Aorta (tissue), 5 donors: Measurements from ENCODE around the gene ARHGAP15. TPM values are rescaled to one million over a fixed set of nuclear protein-coding genes. Genes with fewer than 3 reads are reported as not detected.

ENCODE experiments used
- ATAC-seq: fragments of 200-7000 bp; cut with Tn5 transposase; one replicate; pipeline ENCODE4 v1.9.1; 2022; ENCODE audit warnings: moderate library complexity; ENCODE audit not compliant: low FRiP score
- DNase-seq, 2 donors: peaks; one replicate each; pipeline ENCODE4 v3.0.0-alpha.2; 2020
- H3K27ac ChIP-seq, 2 donors: one replicate each; pipeline ENCODE4 v1.5.1; 2013; ENCODE audit warnings: low read length in 2 of 2, mild to moderate bottlenecking in 2 of 2, moderate library complexity in 2 of 2, control low read depth in 1 of 2, inconsistent platforms in 1 of 2, low read depth in 1 of 2
- H3K27me3 ChIP-seq, 2 donors: one replicate each; pipeline ENCODE4 v1.6.1; 2013; ENCODE audit warnings: control low read depth in 1 of 2, low read length in 1 of 2, mild to moderate bottlenecking in 1 of 2, moderate library complexity in 1 of 2; ENCODE audit not compliant: insufficient read depth in 2 of 2, control insufficient read depth in 1 of 2
- H3K36me3 ChIP-seq, 2 donors: one replicate each; pipeline ENCODE4 v1.6.1; 2013; ENCODE audit warnings: control low read depth in 1 of 2, low read length in 1 of 2, mild to moderate bottlenecking in 1 of 2; ENCODE audit not compliant: insufficient read depth in 2 of 2, control insufficient read depth in 1 of 2
- H3K4me1 ChIP-seq, 2 donors: one replicate each; pipeline ENCODE4 v1.6.1; 2013; ENCODE audit warnings: low read length in 2 of 2, control low read depth in 1 of 2, mild to moderate bottlenecking in 1 of 2, moderate library complexity in 1 of 2; ENCODE audit not compliant: insufficient read depth in 2 of 2, control insufficient read depth in 1 of 2
- H3K4me3 ChIP-seq, 2 donors: one replicate each; pipeline ENCODE4 v1.5.1; 2013; ENCODE audit warnings: low read length in 2 of 2, control low read depth in 1 of 2, mild to moderate bottlenecking in 1 of 2
- H3K9me3 ChIP-seq: one replicate; pipeline ENCODE4 v1.6.1; 2013; ENCODE audit warnings: mild to moderate bottlenecking, low read length; ENCODE audit not compliant: control insufficient read depth
- WGBS, 2 donors: extraction: QIAGEN DNeasy Blood & Tissue Kit; methylation state at CpG; one replicate each; pipeline ENCODE4 v1.1.7; 2013; 5-methylcytosine and 5-hydroxymethylcytosine counted together
- intact Hi-C, 2 donors: fragments of 100-400 bp; cut with DNase I; formaldehyde crosslinking; loops; one replicate each; pipeline versions ENCODE4 v1.14.2 to v1.15.0; 2022
- polyA plus RNA-seq, 2 donors: library from polyadenylated mRNA; stranded (reverse); fragments of 200-250 nt; gene quantifications; one replicate each; pipeline ENCODE4 v1.2.3, GENCODE V29; 2013
- total RNA-seq, 2 donors: library from RNA; stranded (reverse); fragmentation: NEBNext Ultra II Directional; extraction: Animal tissue kit (Norgen Biotek cat#: 25700); gene quantifications; one replicate each; pipeline ENCODE4 v1.2.1, GENCODE V29; 2021
- donor health status: healthy with polysubstance abuse.
- donor health status: Bipolar disorder and iron deficiency.
- donor health status: DM: no; HTN: no; CAD: no.
- donor health status: DM: no; HTN: no; CAD: no.
- donor health status: DM: yes; HTN: yes; CAD: no.

Gene ARHGAP15
- total and polyA plus RNA-seq, 4 donors, result 9.8 to 26.2 (median 12.8) TPM

DNA sequence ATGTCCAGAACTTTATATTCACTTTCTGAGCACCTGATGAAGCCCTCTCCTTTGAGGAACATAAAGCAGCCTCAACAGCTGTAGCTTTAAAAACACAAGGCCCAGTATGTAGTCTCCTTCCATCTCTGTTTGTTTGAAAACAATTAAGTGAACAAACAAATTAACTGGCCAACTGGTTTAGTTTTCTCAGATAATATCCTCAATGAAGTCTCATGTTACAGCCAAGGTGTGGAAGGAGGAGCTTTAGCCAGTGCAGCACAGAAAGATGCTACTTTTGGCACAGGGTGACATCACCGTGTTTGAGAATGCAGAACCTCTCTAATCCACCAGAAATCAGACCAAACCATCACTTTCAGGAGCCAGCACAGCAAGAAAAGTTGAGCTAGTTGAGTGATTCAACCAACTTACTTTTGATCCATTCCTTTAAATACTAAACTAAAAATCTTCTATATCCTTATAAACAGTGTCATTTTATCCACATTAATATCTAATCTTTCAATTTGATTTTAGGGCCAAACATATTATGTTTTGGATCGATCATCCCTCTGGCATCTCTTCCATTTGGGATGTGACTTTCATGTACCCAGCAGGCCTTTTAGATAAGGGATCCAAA, 488.7 kb downstream of the ARHGAP15 start:
- no peak overlapping the region for H3K4me3 ChIP-seq
- DNase-seq, result no peak
- H3K27me3 ChIP-seq, result no peaks in the 10 kb centered on the region
- no peaks in the 10 kb centered on the region for H3K36me3 ChIP-seq
- H3K4me1 ChIP-seq, result no peaks in the 10 kb centered on the region
- no peak for ATAC-seq
- 89 to 90% methylated on average over 2 of the region's 2 CpGs for WGBS, 2 donors
- H3K27ac ChIP-seq, result no peak overlapping the region
- H3K9me3 ChIP-seq, result no peaks in the 10 kb centered on the region
- intact Hi-C loops, result no loop called here

DNA sequence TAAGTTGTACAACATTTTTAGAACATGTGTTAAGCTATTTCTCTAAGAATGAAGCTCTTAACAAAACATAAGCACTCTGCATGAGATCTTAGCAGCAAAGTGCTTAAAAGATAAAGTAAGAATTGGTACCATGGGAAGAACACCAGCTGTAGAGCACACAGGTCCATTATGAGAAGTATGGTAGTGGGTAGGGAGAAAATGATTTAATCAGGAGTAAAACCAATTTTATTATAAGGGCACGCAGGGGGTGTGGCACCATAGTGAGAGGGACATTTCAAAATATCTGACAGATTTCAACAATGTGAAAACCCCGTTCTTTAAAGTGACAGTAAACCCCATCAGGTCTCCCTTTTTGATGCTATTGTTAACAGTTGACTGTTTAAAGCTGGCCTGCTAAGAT, 492.9 kb downstream of the ARHGAP15 start:
- no peak for DNase-seq

DNA sequence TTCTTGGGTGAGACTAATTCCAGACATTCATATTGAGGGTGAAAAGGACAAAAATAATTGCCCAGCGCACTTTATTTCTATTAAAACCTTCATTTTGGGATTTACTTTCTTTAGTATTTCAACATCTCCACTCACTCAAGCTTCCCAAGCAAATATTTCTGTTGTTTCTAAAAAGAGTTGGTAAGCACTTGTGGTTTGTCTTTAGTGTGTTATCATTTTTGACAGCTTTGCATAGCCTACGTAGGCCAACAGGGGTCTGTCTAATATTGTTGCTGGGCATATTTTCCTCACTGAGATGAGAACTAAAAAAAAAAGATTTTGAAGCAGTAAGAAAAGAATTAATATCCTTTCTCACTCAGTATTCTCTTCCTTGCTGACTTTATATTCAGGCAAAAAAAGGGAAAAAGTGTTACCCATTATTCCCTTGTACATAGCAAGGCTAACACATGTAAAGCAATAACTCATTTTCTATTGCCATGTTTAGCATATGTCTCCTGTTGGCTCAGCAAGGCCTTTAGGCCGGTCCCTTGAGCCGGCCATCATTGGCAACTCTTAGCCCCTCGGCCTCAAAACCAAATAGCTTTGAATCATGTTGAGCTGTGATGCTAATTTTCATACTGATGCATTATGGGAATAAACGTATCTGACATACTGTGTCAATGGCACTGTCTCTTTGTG, 494.2 kb downstream of the ARHGAP15 start:
- no peak overlapping the region for H3K27ac ChIP-seq
- H3K9me3 ChIP-seq, result peaks cover 1% of the 10 kb centered on the region
- 84 to 88% methylated on average over 6 of the region's 6 CpGs for WGBS, 2 donors
- H3K4me3 ChIP-seq, result no peak overlapping the region
- no peaks in the 10 kb centered on the region for H3K4me1 ChIP-seq
- H3K27me3 ChIP-seq, result no peaks in the 10 kb centered on the region
- ATAC-seq (no peak), DNase-seq (no peak)
- intact Hi-C loops, result no loop called here
- no peaks in the 10 kb centered on the region for H3K36me3 ChIP-seq

More for the DNA sequence above, 492.9 kb downstream of the ARHGAP15 start:
- H3K4me1 ChIP-seq, result no peaks in the 10 kb centered on the region
- H3K4me3 ChIP-seq, result no peak overlapping the region
- ATAC-seq, result no peak
- 90 to 95% methylated on average over 2 of the region's 2 CpGs for WGBS, 2 donors
- H3K27ac ChIP-seq, result no peak overlapping the region
- no peaks in the 10 kb centered on the region for H3K27me3 ChIP-seq
- intact Hi-C loops, result no loop called here
- H3K36me3 ChIP-seq, result no peaks in the 10 kb centered on the region
- no peaks in the 10 kb centered on the region for H3K9me3 ChIP-seq

DNA sequence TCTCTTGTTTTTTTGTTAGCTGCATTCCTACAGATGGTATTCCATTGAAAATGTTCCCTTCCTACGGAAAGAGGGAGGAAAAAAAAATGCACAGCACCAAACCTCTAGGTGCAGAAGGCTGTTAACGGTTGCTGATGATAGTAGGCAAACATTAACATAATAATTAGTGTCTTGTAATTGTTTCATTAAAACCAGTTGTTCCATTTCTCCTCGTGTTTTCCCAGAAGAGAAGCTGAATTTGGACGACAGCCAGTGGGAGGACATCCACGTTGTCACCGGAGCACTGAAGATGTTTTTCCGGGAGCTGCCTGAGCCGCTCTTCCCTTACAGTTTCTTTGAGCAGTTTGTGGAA, 494.7 kb downstream of the ARHGAP15 start:
- 89 to 91% methylated on average over 8 of the region's 8 CpGs for WGBS, 2 donors
- H3K27ac ChIP-seq, result no peak overlapping the region

DNA sequence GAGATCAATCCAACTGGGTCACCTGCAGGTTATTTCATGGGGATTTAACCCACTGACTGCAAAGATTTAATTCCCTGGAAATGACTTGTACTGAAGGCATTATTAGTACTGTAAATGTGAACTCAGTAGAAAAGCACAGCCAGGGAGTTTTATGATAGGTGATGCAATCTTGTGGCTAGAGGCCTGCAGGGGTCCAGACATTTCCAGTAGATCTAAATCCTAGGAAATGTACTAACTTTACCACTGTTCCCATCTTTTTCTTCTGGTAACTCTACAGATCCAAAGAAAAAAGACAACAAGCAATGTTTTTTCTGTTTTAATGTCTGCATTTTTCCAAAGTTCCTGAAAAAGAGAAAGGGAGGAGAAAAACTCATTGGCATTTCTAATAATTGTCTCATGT, 500.1 kb downstream of the ARHGAP15 start:
- DNase-seq, result no peak
- Histone ChIP-seq H3K36me3 (no peaks in the 10 kb centered on the region), H3K27ac (no peak overlapping the region), H3K27me3 (no peaks in the 10 kb centered on the region), H3K4me1 (peaks cover 0 to 1% of the 10 kb centered on the region in 2 donors), H3K9me3 (peaks cover 1% of the 10 kb centered on the region), H3K4me3 (no peak overlapping the region)
- intact Hi-C loops, result no loop called here
- ATAC-seq, result no peak

More for the DNA sequence above, 494.7 kb downstream of the ARHGAP15 start:
- Histone ChIP-seq H3K4me3 (no peak overlapping the region), H3K4me1 (no peaks in the 10 kb centered on the region), H3K27me3 (no peaks in the 10 kb centered on the region), H3K36me3 (no peaks in the 10 kb centered on the region), H3K9me3 (peaks cover 1% of the 10 kb centered on the region)
- intact Hi-C loops, result no loop called here
- no peak for ATAC-seq
- DNase-seq, result no peak

DNA sequence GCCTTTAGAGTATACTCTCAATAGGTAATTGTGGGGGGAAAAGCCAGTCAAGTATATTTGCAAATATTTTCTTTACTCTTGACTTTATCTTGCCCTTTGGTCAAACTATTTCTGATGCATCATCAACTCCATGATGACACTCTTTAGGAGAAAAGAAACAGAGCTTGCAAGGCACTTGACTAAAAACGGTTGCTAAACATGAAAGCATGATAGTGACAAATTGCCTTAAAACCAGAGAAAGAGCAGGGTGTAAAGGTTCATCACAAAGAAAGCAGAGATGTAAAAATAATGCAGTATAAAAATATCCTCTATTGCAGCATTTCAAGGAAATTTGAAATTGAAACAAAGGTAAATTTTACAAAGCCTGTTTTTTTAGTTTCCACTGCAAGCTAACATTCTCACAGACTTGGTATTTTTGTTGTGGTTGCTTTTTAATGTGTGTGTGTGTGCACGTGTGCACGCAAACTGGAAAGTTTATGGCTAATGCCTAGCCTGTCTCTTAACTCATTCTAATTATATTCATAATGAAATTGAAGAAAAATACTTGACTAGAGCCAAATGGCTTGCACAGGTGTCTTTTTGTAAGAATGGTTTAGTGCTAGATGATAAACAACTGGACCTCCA, 503.6 kb downstream of the ARHGAP15 start:
- ATAC-seq, result no peak
- 83 to 88% methylated on average over 3 of the region's 3 CpGs for WGBS, 2 donors
- Histone ChIP-seq H3K27me3 (no peaks in the 10 kb centered on the region), H3K4me1 (peaks cover 0 to 1% of the 10 kb centered on the region in 2 donors), H3K9me3 (peaks cover 4% of the 10 kb centered on the region), H3K27ac (no peak overlapping the region), H3K36me3 (peaks cover 0 to 2% of the 10 kb centered on the region in 2 donors), H3K4me3 (no peak overlapping the region)
- intact Hi-C loops, result no loop called here
- no peak for DNase-seq

DNA sequence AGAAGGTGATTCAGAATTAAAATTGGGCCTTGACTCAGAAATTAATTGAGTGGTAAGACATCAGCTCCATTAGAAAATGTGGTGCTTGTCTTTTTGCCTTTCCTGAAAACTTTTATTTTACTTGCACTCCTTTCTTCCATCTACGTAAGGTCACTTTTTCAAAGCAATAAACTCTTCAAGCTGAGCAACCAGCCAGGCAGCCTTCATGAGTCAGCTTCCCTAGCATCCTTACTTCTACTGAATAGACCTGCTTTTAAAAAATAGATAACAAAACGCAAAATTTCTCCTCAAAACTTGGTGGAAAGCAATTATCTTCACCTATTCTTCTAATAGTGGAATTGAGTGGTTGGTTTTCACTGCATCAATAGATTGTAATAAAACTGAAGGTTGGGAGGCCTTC, 504.2 kb downstream of the ARHGAP15 start:
- Histone ChIP-seq H3K9me3 (peaks cover 3% of the 10 kb centered on the region), H3K36me3 (peaks cover 0 to 2% of the 10 kb centered on the region in 2 donors), H3K27me3 (no peaks in the 10 kb centered on the region), H3K27ac (no peak overlapping the region), H3K4me1 (peaks cover 0 to 1% of the 10 kb centered on the region in 2 donors), H3K4me3 (no peak overlapping the region)
- DNase-seq (no peak), ATAC-seq (no peak)
- intact Hi-C loops, result no loop called here
- WGBS, 2 donors, result 21 to 48% methylated on average over 2 of the region's 2 CpGs

DNA sequence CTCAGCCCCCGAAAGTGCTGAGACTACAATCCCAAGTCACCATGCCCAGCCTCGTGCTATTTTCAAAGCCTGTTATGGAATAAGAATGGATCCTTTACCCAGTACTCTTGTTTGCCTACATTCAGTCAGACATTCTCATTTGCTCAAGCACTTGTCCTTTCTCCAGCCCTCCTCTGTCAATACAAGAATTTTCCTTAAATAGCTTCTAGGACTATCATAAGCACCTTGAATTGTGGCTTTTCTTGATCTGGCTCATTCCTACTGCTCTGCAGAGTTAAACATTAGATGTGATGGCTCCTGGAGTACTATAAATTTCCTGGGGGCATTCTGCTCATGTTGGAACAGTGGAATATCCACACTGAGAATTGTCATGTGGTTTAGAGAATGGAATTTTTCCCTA, 506.1 kb downstream of the ARHGAP15 start:
- H3K27ac ChIP-seq, result no peak overlapping the region
- DNase-seq (no peak), ATAC-seq (no peak)
- H3K36me3 ChIP-seq, result peaks cover 0 to 2% of the 10 kb centered on the region in 2 donors
- intact Hi-C loops, result no loop called here
- WGBS, 2 donors, result 95 to 97% methylated on average over 2 of the region's 2 CpGs
- no peak overlapping the region for H3K4me3 ChIP-seq
- no peaks in the 10 kb centered on the region for H3K27me3 ChIP-seq
- H3K9me3 ChIP-seq, result peaks cover 3% of the 10 kb centered on the region
- H3K4me1 ChIP-seq, result no peaks in the 10 kb centered on the region

DNA sequence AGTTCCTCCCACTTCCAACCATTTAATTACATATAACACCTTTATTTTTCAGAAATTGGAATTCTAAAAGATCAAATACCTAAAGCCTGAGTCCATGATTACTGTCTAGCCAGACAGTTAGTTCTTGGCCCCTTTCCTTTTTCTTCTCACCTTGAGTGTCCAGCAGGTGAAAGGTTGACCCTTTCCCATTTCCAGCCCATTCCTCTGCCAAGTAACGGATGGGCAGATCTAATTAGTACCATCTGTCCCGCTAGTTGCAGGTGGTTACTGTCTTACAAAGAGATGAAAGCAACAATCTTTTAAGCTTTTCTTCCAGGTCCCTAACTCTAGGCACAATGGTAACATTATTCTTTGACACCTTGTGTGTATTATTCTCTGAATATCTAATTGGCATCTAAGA, 506.7 kb downstream of the ARHGAP15 start:
- WGBS, 2 donors, result 94 to 97% methylated on average over 2 of the region's 2 CpGs
- ATAC-seq (no peak), DNase-seq (no peak)
- Histone ChIP-seq H3K36me3 (peaks cover 0 to 2% of the 10 kb centered on the region in 2 donors), H3K27me3 (no peaks in the 10 kb centered on the region), H3K9me3 (peaks cover 3% of the 10 kb centered on the region), H3K27ac (no peak overlapping the region), H3K4me1 (no peaks in the 10 kb centered on the region), H3K4me3 (no peak overlapping the region)
- intact Hi-C loops, result no loop called here
